ENCODE data around the gene FAM120B.

FAM120B gene

DNA sequence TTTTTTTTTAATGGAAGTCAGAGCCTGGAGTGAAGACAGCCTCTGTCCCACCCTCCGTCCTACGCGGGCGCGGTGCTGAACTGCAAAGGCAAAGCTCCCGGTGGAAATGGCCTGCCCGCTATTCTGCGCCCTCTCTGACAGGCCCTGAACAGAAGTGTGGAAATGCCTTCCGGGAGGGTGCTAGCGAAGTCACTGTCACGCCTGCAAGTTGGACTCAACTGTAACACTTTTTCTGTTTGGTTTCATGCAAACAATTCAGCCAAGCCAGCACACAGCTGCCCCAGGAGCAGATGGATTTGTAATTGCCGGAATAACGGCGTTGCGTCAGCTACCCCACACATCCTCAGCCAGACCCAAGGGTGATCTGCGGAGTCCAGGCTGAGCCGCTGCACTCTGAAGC lies 138.9 kb downstream of the FAM120B start:
- Histone ChIP-seq H3K4me3 (ENCODE audit: low read length) (no peak overlapping the region), H3K36me3 (ENCODE audit: control insufficient read depth, insufficient read depth, low read length) (no peaks in the 10 kb centered on the region), H3K27me3 (ENCODE audit: control insufficient read depth, insufficient read depth, low read length) (no peaks in the 10 kb centered on the region), H3K27ac (ENCODE audit: low read depth, low read length) (no peak overlapping the region), H3K4me1 (ENCODE audit: control insufficient read depth, insufficient read depth, low read length) (no peaks in the 10 kb centered on the region), H3K9ac (ENCODE audit: low read length) (no peak overlapping the region)

DNA sequence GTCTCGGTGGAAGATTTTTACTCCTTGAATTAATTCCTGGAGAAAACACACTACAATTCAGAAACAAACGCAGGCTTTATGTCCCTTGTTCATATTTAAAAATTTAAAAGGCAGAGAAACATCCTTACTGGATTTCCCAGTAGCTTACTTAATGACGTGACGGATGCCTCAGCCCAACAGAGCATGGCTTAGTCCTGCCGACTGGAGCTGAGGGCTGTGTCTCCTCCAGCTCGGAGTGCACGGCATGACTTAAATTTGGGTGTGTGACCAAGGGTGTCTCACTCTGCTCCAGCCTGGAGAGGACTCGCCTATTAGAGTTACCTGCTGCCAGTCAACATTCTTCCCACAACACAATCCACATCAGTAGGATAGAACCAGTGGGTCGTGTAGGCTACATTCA lies 139.4 kb downstream of the FAM120B start:
- H3K36me3 ChIP-seq (ENCODE audit: control insufficient read depth, insufficient read depth, low read length), result no peaks in the 10 kb centered on the region
- no peak overlapping the region for H3K9ac ChIP-seq (ENCODE audit: low read length)
- no peaks in the 10 kb centered on the region for H3K4me1 ChIP-seq (ENCODE audit: control insufficient read depth, insufficient read depth, low read length)
- no peaks in the 10 kb centered on the region for H3K27me3 ChIP-seq (ENCODE audit: control insufficient read depth, insufficient read depth, low read length)
- H3K4me3 ChIP-seq (ENCODE audit: low read length), result no peak overlapping the region
- H3K27ac ChIP-seq (ENCODE audit: low read depth, low read length), result no peak overlapping the region

DNA sequence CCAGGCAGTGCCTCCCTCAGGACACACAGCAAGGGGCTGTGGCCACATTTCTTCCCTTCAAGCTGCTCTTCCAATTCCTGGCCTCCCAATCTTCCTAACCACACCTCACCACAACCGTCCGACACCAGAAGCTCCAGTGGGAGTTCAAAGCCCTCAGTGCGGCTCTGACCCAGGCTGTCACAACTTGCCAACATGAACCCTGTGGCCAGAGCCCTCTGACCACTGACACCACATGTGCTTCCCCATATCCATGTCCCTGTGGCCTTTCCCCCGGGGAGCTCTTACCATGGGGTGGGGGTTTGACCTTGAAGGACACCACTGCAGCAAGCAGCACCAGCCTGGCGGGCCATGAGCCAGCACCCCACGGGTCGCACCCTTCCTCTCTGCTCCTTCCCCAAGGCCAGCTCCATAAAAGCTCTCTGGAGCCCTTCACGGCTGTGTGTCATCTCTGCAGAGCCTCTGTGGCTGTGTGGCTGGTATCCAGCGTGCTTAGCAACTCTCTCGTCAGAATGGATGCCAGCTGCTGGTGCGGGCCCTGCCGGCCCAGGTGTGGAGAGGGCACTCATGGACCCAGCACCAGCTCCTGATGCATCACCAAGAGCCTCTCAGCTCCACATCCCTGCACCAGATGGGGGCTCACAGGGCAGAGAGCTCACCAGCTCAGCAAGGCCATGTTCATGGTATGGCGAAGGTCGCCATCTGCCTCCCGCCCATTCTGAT lies 140.4 kb downstream of the FAM120B start:
- Histone ChIP-seq H3K27ac (ENCODE audit: low read depth, low read length) (no peak overlapping the region), H3K36me3 (ENCODE audit: control insufficient read depth, insufficient read depth, low read length) (no peaks in the 10 kb centered on the region), H3K4me1 (ENCODE audit: control insufficient read depth, insufficient read depth, low read length) (no peaks in the 10 kb centered on the region), H3K27me3 (ENCODE audit: control insufficient read depth, insufficient read depth, low read length) (no peaks in the 10 kb centered on the region), H3K9ac (ENCODE audit: low read length) (no peak overlapping the region), H3K4me3 (ENCODE audit: low read length) (no peak overlapping the region)

DNA sequence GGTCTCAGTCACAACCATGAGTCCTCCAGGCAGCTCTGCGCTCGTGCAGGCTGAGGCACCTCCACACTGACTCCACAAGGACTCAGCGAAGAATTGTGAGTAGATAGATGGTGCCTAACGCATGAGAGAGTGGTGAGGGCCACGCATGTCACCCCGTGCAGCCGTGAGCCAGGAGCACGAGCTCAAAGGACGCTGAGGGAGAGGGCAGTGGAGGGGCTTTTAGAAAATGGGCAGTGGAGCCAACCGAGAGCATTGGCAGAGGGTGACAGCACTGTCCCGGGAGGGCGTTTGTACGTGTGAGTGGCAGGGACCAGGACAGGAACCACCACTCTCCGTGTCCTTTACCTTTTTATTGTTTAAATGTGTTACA lies 141.0 kb downstream of the FAM120B start:
- no peaks in the 10 kb centered on the region for H3K36me3 ChIP-seq (ENCODE audit: control insufficient read depth, insufficient read depth, low read length)
- H3K4me1 ChIP-seq (ENCODE audit: control insufficient read depth, insufficient read depth, low read length), result no peaks in the 10 kb centered on the region
- H3K27me3 ChIP-seq (ENCODE audit: control insufficient read depth, insufficient read depth, low read length), result no peaks in the 10 kb centered on the region

DNA sequence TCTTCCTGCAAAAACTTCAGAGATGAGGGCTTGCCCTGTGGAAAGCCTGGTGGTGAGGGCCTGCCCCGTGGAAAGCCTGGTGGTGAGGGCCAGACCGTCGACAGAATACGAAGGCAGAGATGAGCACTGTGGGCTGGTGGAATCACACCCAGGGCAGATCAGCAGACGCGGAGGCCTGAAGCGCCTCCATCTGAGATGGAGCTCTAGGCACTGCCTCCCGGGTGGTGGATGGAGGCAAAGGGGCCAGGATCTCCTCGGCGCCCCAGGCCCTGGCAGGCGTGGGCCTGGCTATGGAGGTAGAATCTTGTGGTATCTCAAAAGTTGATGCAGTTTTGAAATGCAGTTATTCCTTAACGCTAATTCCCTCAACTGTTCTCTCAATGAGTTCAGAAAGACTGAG lies 141.8 kb downstream of the FAM120B start:
- Histone ChIP-seq H3K4me1 (ENCODE audit: control insufficient read depth, insufficient read depth, low read length) (no peaks in the 10 kb centered on the region), H3K27me3 (ENCODE audit: control insufficient read depth, insufficient read depth, low read length) (no peaks in the 10 kb centered on the region), H3K4me3 (ENCODE audit: low read length) (no peak overlapping the region), H3K27ac (ENCODE audit: low read depth, low read length) (no peak overlapping the region), H3K36me3 (ENCODE audit: control insufficient read depth, insufficient read depth, low read length) (no peaks in the 10 kb centered on the region), H3K9ac (ENCODE audit: low read length) (no peak overlapping the region)

More for the DNA sequence above, 141.0 kb downstream of the FAM120B start:
- no peak overlapping the region for H3K27ac ChIP-seq (ENCODE audit: low read depth, low read length)
- no peak overlapping the region for H3K9ac ChIP-seq (ENCODE audit: low read length)
- H3K4me3 ChIP-seq (ENCODE audit: low read length), result no peak overlapping the region

- Histone ChIP-seq H3K36me3 (ENCODE audit: control insufficient read depth, insufficient read depth, low read length) (no peaks in the 10 kb centered on the region), H3K27ac (ENCODE audit: low read depth, low read length) (no peak overlapping the region), H3K27me3 (ENCODE audit: control insufficient read depth, insufficient read depth, low read length) (no peaks in the 10 kb centered on the region), H3K9ac (ENCODE audit: low read length) (no peak overlapping the region), H3K4me3 (ENCODE audit: low read length) (no peak overlapping the region), H3K4me1 (ENCODE audit: control insufficient read depth, insufficient read depth, low read length) (no peaks in the 10 kb centered on the region)
These were observed 142.4 kb downstream of the FAM120B start for GRCh38 chr6:170448751-170449630.

DNA sequence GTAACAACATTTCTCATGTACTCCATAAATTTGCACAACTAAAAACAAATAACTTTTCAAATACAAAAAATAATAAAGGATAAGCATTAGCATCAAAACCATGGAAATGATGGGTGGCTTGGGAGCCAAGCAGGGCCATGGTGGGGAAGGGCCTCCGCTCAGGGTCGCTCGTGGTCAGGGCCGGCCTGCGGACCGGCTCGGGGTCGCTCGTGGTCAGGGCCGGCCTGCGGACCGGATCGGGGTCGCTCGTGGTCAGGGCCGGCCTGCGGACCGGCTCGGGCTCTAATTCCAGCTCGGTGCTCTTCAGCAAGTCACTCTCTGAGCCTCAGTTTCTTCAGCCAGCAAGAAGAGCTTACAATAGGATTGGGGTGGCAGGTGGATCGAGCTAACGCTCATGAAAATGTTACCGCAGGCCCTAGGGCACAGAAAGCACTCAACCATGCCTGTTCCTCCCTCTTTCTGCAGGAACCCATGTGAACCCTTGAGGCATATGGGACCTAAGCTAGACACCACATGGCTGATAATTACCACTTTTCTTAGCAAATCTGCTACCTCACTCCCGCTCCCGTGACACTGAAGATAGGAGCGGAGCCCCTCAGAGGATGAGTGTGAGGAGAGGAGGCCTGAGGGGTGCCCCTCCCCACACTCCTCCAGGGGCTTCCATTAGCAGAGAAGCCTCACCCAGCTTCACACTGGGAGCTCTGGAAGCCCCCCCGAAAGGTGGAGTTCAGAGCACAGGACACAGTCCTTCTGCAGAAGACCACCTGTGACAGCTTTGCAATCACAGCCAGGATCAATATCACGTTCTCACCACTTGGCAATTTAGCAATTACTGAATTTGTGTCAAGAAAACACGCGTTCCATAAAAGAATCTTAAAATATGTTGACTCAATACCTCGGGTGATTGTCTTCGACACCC lies 143.5 kb downstream of the FAM120B start:
- Histone ChIP-seq H3K27me3 (ENCODE audit: control insufficient read depth, insufficient read depth, low read length) (no peaks in the 10 kb centered on the region), H3K27ac (ENCODE audit: low read depth, low read length) (no peak overlapping the region), H3K4me3 (ENCODE audit: low read length) (no peak overlapping the region), H3K36me3 (ENCODE audit: control insufficient read depth, insufficient read depth, low read length) (no peaks in the 10 kb centered on the region), H3K4me1 (ENCODE audit: control insufficient read depth, insufficient read depth, low read length) (no peaks in the 10 kb centered on the region), H3K9ac (ENCODE audit: low read length) (no peak overlapping the region)

GRCh38 chr6:170450916-170451761 lies 144.6 kb downstream of the FAM120B start:
- no peak overlapping the region for H3K9ac ChIP-seq (ENCODE audit: low read length)
- H3K36me3 ChIP-seq (ENCODE audit: control insufficient read depth, insufficient read depth, low read length), result no peaks in the 10 kb centered on the region
- no peak overlapping the region for H3K27ac ChIP-seq (ENCODE audit: low read depth, low read length)
- no peaks in the 10 kb centered on the region for H3K4me1 ChIP-seq (ENCODE audit: control insufficient read depth, insufficient read depth, low read length)
- H3K27me3 ChIP-seq (ENCODE audit: control insufficient read depth, insufficient read depth, low read length), result no peaks in the 10 kb centered on the region
- H3K4me3 ChIP-seq (ENCODE audit: low read length), result no peak overlapping the region

DNA sequence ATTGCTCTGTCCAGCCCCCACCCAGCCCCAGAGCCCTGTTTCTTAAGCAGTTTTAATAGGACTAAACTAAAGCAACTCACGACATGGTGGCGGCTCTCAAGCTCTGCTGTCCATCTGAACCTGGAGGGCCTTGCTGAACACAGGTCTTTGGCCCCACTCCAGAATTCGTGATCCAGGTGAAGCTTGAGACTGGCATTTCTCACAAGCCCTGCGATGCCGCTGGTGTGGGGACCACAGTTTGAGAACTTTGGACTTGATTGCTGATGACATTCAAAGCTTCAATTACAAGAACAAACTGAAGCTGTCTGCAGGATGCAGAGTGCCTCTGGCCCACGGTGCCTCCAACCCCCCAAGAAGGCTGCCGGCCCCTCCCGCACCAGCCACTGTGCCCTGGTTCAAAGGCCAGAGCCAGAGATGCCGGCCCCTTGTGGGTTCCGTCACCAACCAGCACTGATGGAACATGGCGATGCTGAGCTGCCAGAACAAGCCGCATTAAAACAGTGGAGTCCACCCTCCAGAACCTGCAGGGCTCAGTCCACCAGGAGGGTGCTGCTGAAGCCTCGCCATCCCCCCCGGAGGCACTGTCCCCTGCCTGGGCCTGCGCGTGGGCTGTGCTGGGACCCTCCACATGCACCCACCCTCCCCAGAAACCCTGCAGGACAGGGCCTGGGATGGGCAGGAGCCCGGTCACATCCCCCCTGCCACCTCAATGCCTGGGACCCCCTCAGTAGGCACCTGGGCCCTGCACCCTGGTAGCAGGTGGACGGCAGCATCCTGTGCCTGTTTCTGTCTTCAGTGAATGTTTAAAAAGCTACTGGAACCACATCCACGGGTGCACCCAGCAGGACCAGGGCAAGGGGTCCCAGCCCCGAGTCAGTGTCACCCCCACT lies 145.4 kb downstream of the FAM120B start:
- Histone ChIP-seq H3K36me3 (ENCODE audit: control insufficient read depth, insufficient read depth, low read length) (no peaks in the 10 kb centered on the region), H3K9ac (ENCODE audit: low read length) (no peak overlapping the region), H3K4me3 (ENCODE audit: low read length) (no peak overlapping the region), H3K27me3 (ENCODE audit: control insufficient read depth, insufficient read depth, low read length) (no peaks in the 10 kb centered on the region), H3K27ac (ENCODE audit: low read depth, low read length) (no peak overlapping the region), H3K4me1 (ENCODE audit: control insufficient read depth, insufficient read depth, low read length) (no peaks in the 10 kb centered on the region)

DNA sequence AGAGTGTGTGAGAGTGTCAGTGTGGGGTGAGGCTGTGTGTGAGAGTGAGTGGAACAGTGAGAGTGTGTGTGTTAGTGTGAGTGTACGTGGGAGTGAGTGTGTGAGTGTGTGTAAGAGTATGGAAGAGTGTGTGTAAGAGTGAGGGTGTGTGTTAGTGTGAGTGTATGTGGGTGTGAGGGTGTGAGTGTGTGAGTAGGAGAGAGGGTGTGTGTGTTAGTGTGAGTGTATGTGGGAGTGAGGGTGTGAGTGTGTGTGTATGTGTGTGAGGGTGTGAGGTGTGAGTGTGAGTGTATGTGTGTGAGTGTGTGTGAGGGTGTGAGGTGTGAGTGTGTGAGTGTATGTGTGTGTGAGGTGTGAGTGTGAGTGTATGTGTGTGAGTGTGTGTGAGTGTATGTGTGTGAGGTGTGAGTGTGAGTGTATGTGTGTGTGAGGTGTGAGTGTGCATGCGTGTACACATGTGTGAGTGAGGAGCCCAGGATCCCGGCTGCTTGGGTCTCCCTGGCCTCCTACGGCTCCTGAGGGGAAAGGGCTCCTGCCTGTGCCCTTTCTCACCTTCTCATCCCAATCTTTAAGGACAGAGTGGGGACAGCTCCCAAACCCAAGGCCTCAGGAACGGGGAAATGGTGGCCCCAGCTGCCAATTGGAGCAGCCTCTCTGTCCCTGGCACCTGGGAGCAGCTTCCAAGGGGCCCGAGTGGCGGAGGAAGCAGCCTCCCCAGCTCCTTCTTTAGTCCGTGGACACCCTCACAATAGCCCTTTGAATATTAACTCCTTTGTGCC lies 146.4 kb downstream of the FAM120B start:
- Histone ChIP-seq H3K27me3 (ENCODE audit: control insufficient read depth, insufficient read depth, low read length) (no peaks in the 10 kb centered on the region), H3K9ac (ENCODE audit: low read length) (no peak overlapping the region), H3K4me3 (ENCODE audit: low read length) (no peak overlapping the region), H3K4me1 (ENCODE audit: control insufficient read depth, insufficient read depth, low read length) (no peaks in the 10 kb centered on the region), H3K27ac (ENCODE audit: low read depth, low read length) (no peak overlapping the region), H3K36me3 (ENCODE audit: control insufficient read depth, insufficient read depth, low read length) (no peaks in the 10 kb centered on the region)
